ENCODE results near the gene A2M. TPM values are rescaled to one million over a fixed set of nuclear protein-coding genes. Genes with fewer than 3 reads are reported as not detected.

A2M gene
- total RNA-seq, 2 donors from 2014 or later = 0.66 TPM; not detected in 1

DNA sequence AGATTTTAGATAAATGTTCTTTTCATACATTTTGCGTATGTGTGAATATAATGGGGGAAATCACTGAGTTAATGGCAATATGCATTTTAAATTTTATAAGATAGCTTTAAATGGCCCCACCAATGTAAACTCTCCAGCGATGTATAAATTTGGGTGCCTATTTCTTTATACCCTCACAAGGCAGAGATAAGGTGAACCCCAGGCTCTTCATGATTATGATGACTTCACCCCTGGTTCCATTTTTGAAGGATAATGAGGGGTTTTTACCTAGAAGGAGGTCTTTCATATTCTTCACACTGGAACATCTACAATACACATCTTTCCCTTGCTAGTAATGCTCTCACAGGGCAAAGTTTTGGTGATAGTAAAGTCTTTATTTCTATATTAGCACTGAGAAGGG is 91.2 kb downstream of the A2M start:
- Mint-ChIP-seq H3K27me3 (ENCODE audit: insufficient read depth) (no peaks in the 10 kb centered on the region), H3K36me3 (ENCODE audit: low read depth) (peaks cover 3% of the 10 kb centered on the region), H3K4me3 (no peak overlapping the region), H3K27ac (no peak overlapping the region), H3K9me3 (peaks cover 2% of the 10 kb centered on the region), H3K4me1 (no peaks in the 10 kb centered on the region)
- no peaks in the 10 kb centered on the region for H3K9me3 ChIP-seq (ENCODE audit: control insufficient read depth, low read length)
- H3K27ac ChIP-seq (ENCODE audit: low read depth, low read length) = no peak overlapping the region
- no peak overlapping the region for H3K4me3 ChIP-seq (ENCODE audit: low read length)
- no peaks in the 10 kb centered on the region for H3K36me3 ChIP-seq (ENCODE audit: control insufficient read depth, insufficient read depth, low read length)
- no peaks in the 10 kb centered on the region for H3K27me3 ChIP-seq (ENCODE audit: control insufficient read depth, insufficient read depth, low read length, poor library complexity, severe bottlenecking)
- TF ChIP-seq, protein P1, sequence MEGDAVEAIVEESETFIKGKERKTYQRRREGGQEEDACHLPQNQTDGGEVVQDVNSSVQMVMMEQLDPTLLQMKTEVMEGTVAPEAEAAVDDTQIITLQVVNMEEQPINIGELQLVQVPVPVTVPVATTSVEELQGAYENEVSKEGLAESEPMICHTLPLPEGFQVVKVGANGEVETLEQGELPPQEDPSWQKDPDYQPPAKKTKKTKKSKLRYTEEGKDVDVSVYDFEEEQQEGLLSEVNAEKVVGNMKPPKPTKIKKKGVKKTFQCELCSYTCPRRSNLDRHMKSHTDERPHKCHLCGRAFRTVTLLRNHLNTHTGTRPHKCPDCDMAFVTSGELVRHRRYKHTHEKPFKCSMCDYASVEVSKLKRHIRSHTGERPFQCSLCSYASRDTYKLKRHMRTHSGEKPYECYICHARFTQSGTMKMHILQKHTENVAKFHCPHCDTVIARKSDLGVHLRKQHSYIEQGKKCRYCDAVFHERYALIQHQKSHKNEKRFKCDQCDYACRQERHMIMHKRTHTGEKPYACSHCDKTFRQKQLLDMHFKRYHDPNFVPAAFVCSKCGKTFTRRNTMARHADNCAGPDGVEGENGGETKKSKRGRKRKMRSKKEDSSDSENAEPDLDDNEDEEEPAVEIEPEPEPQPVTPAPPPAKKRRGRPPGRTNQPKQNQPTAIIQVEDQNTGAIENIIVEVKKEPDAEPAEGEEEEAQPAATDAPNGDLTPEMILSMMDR (conservative IDR thresholded peaks at IDR 0.05) = no peak
- H3K9ac ChIP-seq (ENCODE audit: extremely low read depth, low read length, poor library complexity, severe bottlenecking) = no peak overlapping the region
- 86 to 100% methylated on average over 1 to 2 of the region's 2 CpGs for WGBS, 2 experiments (ENCODE audit: insufficient coverage in 1 of 2, insufficient read length in 1 of 2)
- DNase-seq = no peak
- no peaks in the 10 kb centered on the region for H3K4me1 ChIP-seq (ENCODE audit: control insufficient read depth, insufficient read depth, low read length)

DNA sequence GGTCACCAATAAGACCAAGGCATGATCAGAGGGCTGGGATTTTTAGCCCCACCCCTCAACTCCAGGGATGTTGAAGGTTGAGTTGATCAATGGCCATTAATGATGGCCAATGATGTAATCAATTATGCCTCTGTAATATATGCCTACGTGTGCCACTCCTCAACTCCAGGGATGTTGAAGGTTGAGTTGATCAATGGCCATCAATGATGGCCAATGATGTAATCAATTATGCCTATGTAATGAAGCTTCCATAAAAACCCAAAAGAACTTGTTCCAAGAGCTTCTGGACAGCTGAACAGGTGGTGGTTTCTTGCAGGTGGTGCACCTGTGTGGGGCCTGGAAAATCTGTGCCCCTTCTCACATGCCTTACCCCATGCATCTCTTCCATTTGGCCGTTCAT is 93.1 kb downstream of the A2M start:
- no peak overlapping the region for H3K4me3 Mint-ChIP-seq
- H3K27ac ChIP-seq (ENCODE audit: low read depth, low read length) = no peak overlapping the region
- no peaks in the 10 kb centered on the region for H3K4me1 ChIP-seq (ENCODE audit: control insufficient read depth, insufficient read depth, low read length)
- no peak for DNase-seq
- no peak overlapping the region for H3K4me3 ChIP-seq (ENCODE audit: low read length)
- WGBS, 2 experiments (ENCODE audit: insufficient coverage in 1 of 2, insufficient read length in 1 of 2) = 80 to 93% methylated on average over 1 of the region's 2 CpGs
- H3K9me3 Mint-ChIP-seq = peaks cover 14% of the 10 kb centered on the region
- H3K4me1 Mint-ChIP-seq = no peaks in the 10 kb centered on the region
- H3K36me3 Mint-ChIP-seq (ENCODE audit: low read depth) = no peaks in the 10 kb centered on the region
- TF ChIP-seq, protein P1 (conservative IDR thresholded peaks at IDR 0.05) = no peak
- peaks cover 6% of the 10 kb centered on the region for H3K9me3 ChIP-seq (ENCODE audit: control insufficient read depth, low read length)
- no peaks in the 10 kb centered on the region for H3K27me3 ChIP-seq (ENCODE audit: control insufficient read depth, insufficient read depth, low read length, poor library complexity, severe bottlenecking)
- no peaks in the 10 kb centered on the region for H3K36me3 ChIP-seq (ENCODE audit: control insufficient read depth, insufficient read depth, low read length)
- no peaks in the 10 kb centered on the region for H3K27me3 Mint-ChIP-seq (ENCODE audit: insufficient read depth)
- no peak overlapping the region for H3K27ac Mint-ChIP-seq
- no peak overlapping the region for H3K9ac ChIP-seq (ENCODE audit: extremely low read depth, low read length, poor library complexity, severe bottlenecking)

Other genes with a start within 250 kb of the A2M start
- gene PHC1, start 201.4 kb downstream of the A2M start, total RNA-seq = 100 to 1,000 TPM; 100 to 538 TPM
- gene M6PR, start 166.3 kb downstream of the A2M start, total RNA-seq = 100 to 1,000 TPM; 116 to 255 TPM
- 1 to 10 TPM; 3.1 TPM for gene KLRG1, start 126.4 kb downstream of the A2M start, total RNA-seq
- 1 to 10 TPM in 1 of 2 donors, not detected in 1; 1.3 TPM for gene PZP, start 92.5 kb upstream of the A2M start, total RNA-seq

All from endodermal cell (in vitro differentiated cells).